CD4-positive, alpha-beta T cell treated with Interleukin-2 at 100 ng/mL for 4 hours (primary cell): ENCODE results near the gene SANBR.
"Not testable (repeated sequence)": the region's sequence is repeated elsewhere in the genome, so short reads cannot be mapped to it uniquely, and the experiment has no call there.

ENCODE experiments used
- DNase-seq: peaks from one replicate; pipeline ENCODE4 v3.0.0-alpha.2; 2020; ENCODE audit warnings: low spot score

The SANBR gene

DNA sequence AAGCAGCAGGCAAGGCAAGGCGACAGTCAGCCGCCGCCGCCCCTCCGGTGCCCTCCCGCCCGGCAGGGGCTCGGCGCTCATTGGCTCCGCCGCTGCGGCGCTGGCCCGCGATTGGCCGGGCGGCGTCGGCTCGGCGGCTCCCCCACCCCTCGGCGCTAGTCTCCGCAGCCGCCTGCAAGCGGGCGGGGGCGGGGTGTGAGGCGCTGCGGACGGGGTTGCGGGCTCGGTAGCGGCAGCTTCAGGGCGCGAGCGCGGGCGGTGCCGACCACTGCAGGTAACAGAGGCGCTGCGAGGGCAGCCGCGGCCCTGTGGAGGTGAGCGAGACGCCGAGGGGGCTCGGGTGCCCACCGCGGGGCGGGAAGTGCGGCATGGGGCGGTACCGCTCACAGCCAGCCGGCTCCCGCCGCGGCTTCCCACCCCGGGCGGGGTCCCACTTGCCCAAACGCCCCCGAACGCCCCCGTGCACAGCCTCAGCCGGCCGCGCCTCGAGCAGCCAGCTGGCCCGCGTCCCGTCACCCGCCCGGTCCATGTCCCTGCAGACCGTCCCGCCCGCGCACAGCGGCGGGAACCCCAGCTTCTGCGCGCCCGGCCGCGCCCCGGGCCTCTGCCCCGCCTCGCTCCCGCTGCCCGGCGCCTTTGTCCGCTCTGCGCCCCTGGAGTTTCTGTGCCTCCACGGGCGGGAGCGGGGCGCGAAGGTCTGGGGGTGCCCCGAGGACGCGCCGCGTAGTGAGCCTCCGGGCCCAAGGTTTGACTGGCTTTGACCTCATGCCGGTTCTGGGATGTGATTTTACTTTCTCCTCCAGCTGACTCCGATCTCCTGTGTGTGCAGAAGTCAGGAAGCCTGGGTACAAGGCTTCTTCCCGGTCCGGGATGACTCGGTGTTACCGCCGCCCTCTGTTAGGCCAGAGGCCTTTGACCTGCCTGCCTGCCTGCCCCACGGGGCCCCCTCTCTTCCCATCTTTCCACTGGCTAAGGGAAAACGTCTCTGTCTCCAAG, at the start of gene SANBR:
Gene SANBR (plus strand): TSS at position 158 of the 996 bp plus-strand sequence. CDS start 4,480 bp downstream, outside the sequence.
- DNase-seq = peak; percentile 82

- no peak for DNase-seq
Measured at GRCh38 chr2:61015976-61016375, 49.7 kb upstream of the SANBR start.

- DNase-seq = no peak
Measured at GRCh38 chr2:61016392-61017002, 49.2 kb upstream of the SANBR start.

DNA sequence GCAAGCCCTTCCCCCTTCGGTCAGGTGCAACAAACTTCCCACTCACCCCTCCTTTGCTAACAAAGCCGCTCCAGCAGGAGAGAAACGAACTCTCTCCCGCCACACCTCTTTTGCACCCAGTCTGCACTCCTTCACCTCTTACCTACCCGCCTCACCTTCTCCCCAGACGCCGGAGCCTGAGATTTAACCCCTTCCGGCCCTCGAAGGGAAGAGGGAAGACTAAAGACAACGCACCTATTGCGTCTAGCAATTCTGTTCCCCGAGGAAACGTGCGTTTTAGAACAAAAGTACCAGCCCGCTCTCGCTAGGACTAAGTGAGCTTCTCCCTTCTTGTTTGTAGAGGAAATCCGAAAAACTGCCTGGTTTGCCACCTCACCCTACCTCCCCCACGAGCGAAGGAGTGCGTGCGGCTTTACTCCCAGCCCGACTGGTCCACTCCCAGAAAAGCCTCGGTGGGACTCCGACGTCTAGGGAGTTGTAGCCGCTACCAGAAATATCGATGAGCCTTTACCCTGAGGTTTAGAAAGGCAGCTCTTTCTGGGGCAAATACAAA, 48.6 kb upstream of the SANBR start:
- DNase-seq = peak; percentile 73

- DNase-seq = peak; percentile 57
Measured at GRCh38 chr2:61017556-61018317, 47.9 kb upstream of the SANBR start, which contains the start of the genes PEX13 and PUS10. TSS of gene PEX13 (plus strand) at chr2:61017720. CDS start at chr2:61017760, 40 bp downstream. TSS of gene PUS10 (minus strand) at chr2:61018255. CDS start at chr2:61011890, 6,365 bp downstream.

DNA sequence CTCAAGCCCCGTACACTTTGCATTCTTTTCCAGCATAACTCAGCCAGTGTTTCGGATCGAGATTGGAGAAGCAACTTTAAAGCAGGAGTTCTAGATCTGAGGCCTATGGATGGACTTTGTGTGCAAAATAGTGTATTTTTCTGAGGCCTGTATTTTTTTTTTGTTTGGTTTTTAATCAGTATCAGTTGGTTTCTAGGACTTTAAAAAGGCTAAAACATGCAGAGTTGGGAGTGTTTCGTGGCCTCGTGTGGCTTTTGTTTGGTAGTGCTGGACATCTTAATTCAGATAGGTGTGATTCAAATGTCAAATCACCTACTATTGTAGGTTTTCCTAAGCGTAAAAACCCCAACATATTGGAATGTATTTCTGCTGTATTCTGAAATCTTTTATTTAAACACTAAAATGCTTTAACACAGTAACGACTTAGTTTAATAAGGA, 47.3 kb upstream of the SANBR start:
- DNase-seq = no peak

GRCh38 chr2:61018798-61019197, 46.9 kb upstream of the SANBR start:
- DNase-seq = no peak

GRCh38 chr2:61021228-61021660, 44.4 kb upstream of the SANBR start:
- no peak for DNase-seq

- no peak for DNase-seq
Measured at GRCh38 chr2:61023670-61024069, 42.0 kb upstream of the SANBR start.

DNA sequence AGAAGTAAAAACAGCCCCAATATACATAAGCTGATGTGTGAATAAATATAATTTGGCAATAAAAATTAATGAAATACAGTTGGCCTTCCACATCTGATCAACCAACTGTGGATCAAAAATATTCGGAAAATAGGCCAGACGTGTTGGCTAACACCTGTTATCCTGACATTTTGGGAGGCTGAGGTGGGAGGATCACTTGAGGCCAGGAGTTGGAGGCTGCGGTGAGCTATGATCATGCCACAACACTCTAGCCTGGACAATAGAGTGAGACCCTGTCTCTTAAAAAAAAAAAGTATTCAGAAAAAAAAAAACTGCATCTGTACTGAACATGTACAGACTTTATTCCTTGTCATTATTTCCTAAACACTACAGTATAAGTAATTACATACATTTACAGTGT, 36.1 kb upstream of the SANBR start:
- no peak for DNase-seq

DNA sequence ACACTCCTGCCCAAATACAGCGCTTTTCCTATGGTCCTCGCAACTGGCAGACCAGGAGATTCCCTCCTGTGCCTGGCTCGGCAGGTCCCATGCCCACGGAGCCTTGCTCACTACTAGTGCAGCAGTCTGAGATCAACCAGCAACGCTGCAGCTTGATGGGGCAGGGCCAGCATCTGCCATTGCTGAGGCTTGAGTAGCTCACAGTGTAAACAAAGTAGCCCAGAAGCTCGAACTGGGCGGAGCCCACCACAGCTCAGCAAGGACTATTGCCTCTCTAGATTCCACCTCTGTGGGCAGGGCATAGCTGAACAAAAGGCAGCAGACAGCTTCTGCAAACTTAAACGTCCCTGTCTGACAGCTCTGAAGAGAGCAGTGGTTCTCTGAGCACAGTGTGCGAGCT, 31.1 kb upstream of the SANBR start:
- DNase-seq = not testable (repeated sequence)

- DNase-seq = not testable (repeated sequence)
Measured at GRCh38 chr2:61036643-61037042, 29.0 kb upstream of the SANBR start.

GRCh38 chr2:61042807-61043206, 22.9 kb upstream of the SANBR start:
- no peak for DNase-seq

DNA sequence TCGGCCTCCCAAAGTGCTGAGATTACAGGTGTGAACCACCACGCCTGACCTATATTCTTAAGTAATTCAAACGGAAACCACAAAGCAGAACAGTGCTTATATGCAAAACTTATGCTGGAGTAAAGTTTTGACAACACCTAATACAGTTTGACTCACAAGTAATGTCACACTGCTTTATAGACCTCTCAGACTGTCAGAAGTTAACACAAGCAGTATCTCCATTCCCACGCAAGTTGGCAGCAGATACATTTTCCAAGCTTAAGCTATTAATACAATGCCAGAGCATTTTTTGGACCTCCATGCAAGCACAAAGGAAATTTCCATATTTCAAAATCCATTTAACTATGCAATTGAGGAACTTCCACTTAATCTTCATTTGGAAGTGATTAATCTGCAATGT, 21.0 kb upstream of the SANBR start:
- peak; percentile 1 for DNase-seq

DNA sequence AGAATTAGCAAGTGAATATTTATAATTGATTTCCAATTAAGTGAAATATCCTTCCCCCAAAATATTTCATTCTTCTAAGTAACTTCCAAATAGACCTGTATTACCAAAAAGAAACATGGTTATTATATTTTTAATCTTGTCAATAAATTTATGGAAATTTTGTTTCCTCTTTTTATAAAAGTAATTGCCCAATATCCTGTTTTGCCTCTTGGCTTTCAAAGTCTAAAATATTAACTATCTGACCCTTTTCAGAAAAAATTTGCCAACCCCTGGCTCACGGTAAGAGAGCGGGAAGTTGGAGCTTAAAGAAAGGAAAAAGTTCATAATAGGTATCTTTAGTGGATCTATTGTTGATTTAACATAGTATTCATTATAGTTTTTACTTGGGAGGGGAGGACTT, 20.4 kb upstream of the SANBR start:
- no peak for DNase-seq

DNA sequence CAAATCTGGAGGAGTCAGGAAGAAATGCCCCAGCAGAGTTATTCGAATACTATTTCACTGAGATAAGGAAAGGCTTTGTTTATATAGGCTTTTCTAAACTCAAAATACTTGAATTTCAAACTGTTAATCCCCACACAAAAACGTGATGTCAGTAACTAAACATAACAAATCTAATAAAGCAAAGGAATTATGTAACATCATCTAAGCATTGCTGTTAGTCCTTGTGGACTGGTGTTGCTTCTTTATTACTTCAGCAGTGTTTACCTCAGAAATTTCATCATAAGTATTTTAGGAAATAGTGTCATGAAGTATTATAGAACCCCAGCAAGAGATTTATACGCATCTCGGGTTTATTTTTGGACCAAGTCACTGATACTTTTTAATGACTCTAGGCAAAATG, 19.7 kb upstream of the SANBR start:
- DNase-seq = no peak

DNA sequence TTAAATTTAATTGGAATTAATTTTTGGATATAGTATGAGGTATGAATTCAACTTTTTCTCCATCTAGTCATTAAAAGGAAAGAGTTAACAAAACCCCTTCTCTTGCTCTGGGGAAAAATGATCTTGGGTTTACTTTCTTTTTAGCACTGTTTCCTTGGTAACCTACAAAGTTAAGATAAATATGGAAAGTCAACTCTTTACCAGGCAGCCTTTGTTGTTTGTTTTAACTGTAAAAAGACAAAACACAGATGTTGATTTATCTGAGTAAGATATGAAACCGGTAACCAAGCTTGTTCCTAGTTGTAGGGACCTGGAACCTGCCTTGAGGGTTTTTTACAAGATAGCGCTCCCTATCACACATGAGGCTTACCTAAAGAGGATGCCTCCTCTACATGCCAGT, 10.1 kb upstream of the SANBR start:
- no peak for DNase-seq

DNA sequence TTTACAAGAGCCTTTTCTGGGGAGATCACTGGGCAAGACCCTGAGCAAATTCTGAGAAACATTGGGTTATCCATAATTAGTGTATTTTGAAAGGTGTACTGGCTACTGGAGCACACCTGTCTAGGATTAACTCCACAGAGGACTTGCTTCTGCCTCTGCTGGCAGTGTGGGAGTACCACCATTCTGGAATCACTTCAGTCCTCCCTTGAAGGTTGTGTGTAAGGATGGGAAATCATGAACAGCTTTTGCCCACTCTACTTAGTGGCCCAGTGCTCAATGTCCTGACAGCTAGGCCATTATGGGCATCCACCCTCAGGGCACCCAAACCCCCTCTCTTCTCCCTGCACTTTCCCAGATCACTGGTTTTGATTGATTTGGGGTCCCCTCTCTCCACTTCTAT, 8.1 kb upstream of the SANBR start:
- DNase-seq = no peak

GRCh38 chr2:61059382-61059781, 6.3 kb upstream of the SANBR start:
- DNase-seq = no peak

GRCh38 chr2:61074100-61074499, 8.4 kb downstream of the SANBR start:
- no peak for DNase-seq

DNA sequence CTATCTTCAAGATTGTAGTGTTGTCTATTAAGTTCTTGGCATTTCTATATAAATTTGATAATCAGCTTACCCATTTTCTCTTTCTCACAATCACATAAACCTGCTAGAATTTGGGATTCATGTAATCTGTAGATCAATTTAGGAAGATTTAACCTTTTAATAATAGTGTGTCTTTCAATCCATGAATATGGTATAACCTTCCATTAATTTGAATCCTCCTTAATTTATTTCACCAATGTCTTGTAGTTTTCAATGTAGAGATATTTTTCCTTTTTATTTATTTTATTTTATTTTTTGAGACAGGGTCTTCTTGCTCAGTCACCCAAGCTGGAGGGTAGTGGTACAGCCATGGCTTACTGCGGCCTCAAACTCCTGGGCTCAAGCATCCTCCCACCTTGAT, 20.2 kb downstream of the SANBR start:
- DNase-seq = no peak

DNA sequence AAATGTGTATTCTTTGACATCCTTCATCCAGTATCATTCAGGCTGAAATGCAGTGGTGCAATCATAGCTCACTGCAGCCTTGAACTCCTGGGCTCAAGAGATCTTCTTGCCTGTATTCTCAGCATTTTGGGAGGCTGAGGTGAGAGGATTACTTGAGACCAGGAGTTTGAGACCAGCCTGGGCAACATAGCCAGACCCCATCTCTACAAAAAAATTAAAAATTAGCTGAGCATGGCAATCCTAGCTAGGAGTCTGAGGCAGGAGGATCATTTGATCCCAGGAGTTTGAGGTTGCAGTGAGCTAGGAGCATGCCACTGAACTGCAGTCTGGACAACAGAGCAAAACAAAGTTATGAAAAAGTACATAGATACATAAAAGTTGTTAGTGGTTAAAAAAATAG, 24.1 kb downstream of the SANBR start:
- no peak for DNase-seq
